Gastrocnemius medialis (tissue), 4 donors: ENCODE measurements around the gene ZNF846. TPM values are rescaled to one million over a fixed set of nuclear protein-coding genes. Genes with fewer than 3 reads are reported as not detected.

Source experiments
- ATAC-seq, 2 donors: fragments of 150-250 bp; one replicate each; pipeline ENCODE4 v1.9.1; 2016
- DNase-seq, 2 donors: peaks; one replicate each; pipeline ENCODE4 v3.0.0-alpha.2; 2019
- H3K27ac ChIP-seq, 4 donors: fragments of 200-600 bp; sonication (generic); 1 replicate in 1 of 4; 2 replicates in 3 of 4; pipeline ENCODE4 v1.5.1; 2016 to 2018; ENCODE audit warnings: mild to moderate bottlenecking in 2 of 4, moderate library complexity in 1 of 4
- H3K27me3 ChIP-seq, 3 donors: fragments of 200-600 bp; sonication (generic) in 2 of 3; 1 replicate in 1 of 3; 2 replicates in 2 of 3; pipeline versions ENCODE4 v1.5.1 to v1.6.0; 2016 to 2019; ENCODE audit warnings: mild to moderate bottlenecking in 1 of 3, moderate library complexity in 1 of 3
- H3K36me3 ChIP-seq, 2 donors: fragments of 200-600 bp; sonication (generic) in 1 of 2; one replicate each; pipeline ENCODE4 v1.5.1; 2017 to 2018
- H3K4me1 ChIP-seq, 2 donors: fragments of 200-600 bp; sonication (generic) in 1 of 2; one replicate each; pipeline ENCODE4 v1.5.1; 2016 to 2017; ENCODE audit warnings: mild to moderate bottlenecking in 2 of 2
- H3K4me3 ChIP-seq, 4 donors: fragments of 200-600 bp; sonication (generic) in 3 of 4; 1 replicate in 1 of 4; 2 replicates in 3 of 4; pipeline ENCODE4 v1.5.1; 2016 to 2019; ENCODE audit warnings: mild to moderate bottlenecking in 2 of 4
- H3K9me3 ChIP-seq, 3 donors: fragments of 200-600 bp; sonication (generic) in 2 of 3; 1 replicate in 1 of 3; 2 replicates in 2 of 3; pipeline ENCODE4 v1.5.1; 2016 to 2019
- CTCF ChIP-seq, 5 experiments: fragments of 450-650 bp in 3 of 5; fragments of 200-600 bp in 2 of 5; sonication (generic) in 2 of 5; IDR thresholded peaks in 4 of 5; conservative IDR thresholded peaks in 1 of 5; 1 replicate in 4 of 5; 2 replicates in 1 of 5; pipeline ENCODE4 v1.5.1; 2016 to 2019; ENCODE audit warnings: antibody characterized with exemption in 5 of 5, mild to moderate bottlenecking in 3 of 5, moderate library complexity in 3 of 5
- POLR2A ChIP-seq, 2 donors: fragments of 450-650 bp; IDR thresholded peaks; one replicate each; pipeline ENCODE4 v1.6.1; 2017; ENCODE audit warnings: antibody characterized with exemption in 2 of 2, mild to moderate bottlenecking in 2 of 2, moderate library complexity in 2 of 2
- in situ Hi-C, 4 donors: fragments of 200-750 bp; cut with MboI; loops; one replicate each; pipeline versions ENCODE4 v1.15.0 to v1.8.0; 2017; ENCODE audit warnings: low sequenced_read_pairs in 4 of 4
- intact Hi-C: fragments of 100-400 bp; cut with DNase I; formaldehyde crosslinking; loops from one replicate; pipeline ENCODE4 v1.15.1; 2023; ENCODE audit warnings: low total_unique reads
- total RNA-seq, 4 donors: library from RNA; depleted of rRNA; stranded (reverse); fragments of >200 nt; gene quantifications; one replicate each; pipeline versions ENCODE4 v1.1.0 to v1.2.3, GENCODE V29; 2016

The ZNF846 gene
- total RNA-seq, 4 donors from 2014 or later, result 0.63 to 5.0 (median 2.1) TPM

GRCh38 chr19:9806803-9807202, 38.3 kb upstream of the ZNF846 start:
- Histone ChIP-seq H3K4me1 (no peaks in the 10 kb centered on the region), H3K4me3 (no peak overlapping the region), H3K9me3 (no peaks in the 10 kb centered on the region), H3K27me3 (no peaks in the 10 kb centered on the region), H3K36me3 (peaks cover 4 to 42% of the 10 kb centered on the region in 2 donors), H3K27ac (no peak overlapping the region)
- DNase-seq (no peak), ATAC-seq (no peak)
- TF ChIP-seq CTCF (IDR thresholded peaks at IDR 0.05 in 4 of 5, conservative IDR thresholded peaks at IDR 0.05 in 1 of 5) (no peak), POLR2A (IDR thresholded peaks at IDR 0.05) (no peak)
- in situ Hi-C loops (no loop called here), intact Hi-C loops (no loop called here)

- H3K27me3 ChIP-seq, result no peaks in the 10 kb centered on the region
- intact Hi-C loops (no loop called here), in situ Hi-C loops (no loop called here)
- H3K36me3 ChIP-seq, result no peaks in the 10 kb centered on the region
- no peak overlapping the region for H3K27ac ChIP-seq
- no peaks in the 10 kb centered on the region for H3K9me3 ChIP-seq
- H3K4me3 ChIP-seq, result no peak overlapping the region
- no peaks in the 10 kb centered on the region for H3K4me1 ChIP-seq
- ATAC-seq (no peak), DNase-seq (no peak)
- TF ChIP-seq POLR2A (IDR thresholded peaks at IDR 0.05), result no peak
- TF ChIP-seq CTCF (IDR thresholded peaks at IDR 0.05 in 4 of 5, conservative IDR thresholded peaks at IDR 0.05 in 1 of 5), result no peak
These were observed 33.4 kb upstream of the ZNF846 start for GRCh38 chr19:9801976-9802375.

GRCh38 chr19:9799162-9799561, 30.6 kb upstream of the ZNF846 start:
- H3K4me1 ChIP-seq, result no peaks in the 10 kb centered on the region
- H3K36me3 ChIP-seq, result no peaks in the 10 kb centered on the region
- TF ChIP-seq POLR2A (IDR thresholded peaks at IDR 0.05) (no peak), CTCF (IDR thresholded peaks at IDR 0.05 in 4 of 5, conservative IDR thresholded peaks at IDR 0.05 in 1 of 5) (no peak)
- no peak overlapping the region for H3K4me3 ChIP-seq
- ATAC-seq (no peak), DNase-seq (no peak)
- in situ Hi-C loops, result loop anchor here (10.0 to 25.0 kb wide), 6 partner anchors 174 to 962 kb away; partner anchors contain the start of genes ZNF559 (in 3 of the 4), ZNF699 (in 3 of the 4), MBD3L1 (in 1 of the 4) and OR7D4 (in 1 of the 4)
- H3K27ac ChIP-seq, result no peak overlapping the region
- intact Hi-C loops, result loop anchor here (10.0 kb wide), 2 partner anchors 364 to 484 kb away; partner anchors contain the start of gene ZNF266
- H3K9me3 ChIP-seq, result no peaks in the 10 kb centered on the region
- H3K27me3 ChIP-seq, result no peaks in the 10 kb centered on the region

- Histone ChIP-seq H3K27ac (no peak overlapping the region), H3K9me3 (no peaks in the 10 kb centered on the region), H3K36me3 (no peaks in the 10 kb centered on the region), H3K4me1 (no peaks in the 10 kb centered on the region), H3K4me3 (no peak overlapping the region), H3K27me3 (peaks cover 0 to 5% (median 5%) of the 10 kb centered on the region in 3 donors)
- in situ Hi-C loops (loop anchor here (10.0 to 25.0 kb wide), 6 partner anchors 173 to 961 kb away; partner anchors contain the start of genes ZNF559 (in 3 of the 4), ZNF699 (in 3 of the 4), MBD3L1 (in 1 of the 4) and OR7D4 (in 1 of the 4)), intact Hi-C loops (loop anchor here (2.0 to 10.0 kb wide), 3 partner anchors 177 to 483 kb away; partner anchors contain the start of genes ZNF266 and ZNF561)
- ATAC-seq (no peak), DNase-seq (no peak)
- TF ChIP-seq POLR2A (IDR thresholded peaks at IDR 0.05), result no peak
- no peak for TF ChIP-seq CTCF (IDR thresholded peaks at IDR 0.05 in 4 of 5, conservative IDR thresholded peaks at IDR 0.05 in 1 of 5)
These were observed 29.3 kb upstream of the ZNF846 start for GRCh38 chr19:9797871-9798270.
